H1 (cell line): Measurements from ENCODE around the gene ZNF112. TPM values are rescaled to one million over a fixed set of nuclear protein-coding genes. Genes with fewer than 3 reads are reported as not detected.

ENCODE experiments used
- BRCA1 ChIP-seq: IDR thresholded peaks from 2 replicates; pipeline ENCODE4 v1.6.1; 2012; ENCODE audit warnings: low read depth, low read length, improper control_type of control experiment
- CBX8 ChIP-seq: fragments of 300-800, 300-1000 bp; sonication (generic); IDR thresholded peaks from 2 replicates; pipeline ENCODE4 v1.7.1; 2016; ENCODE audit warnings: low read depth, low read length, borderline replicate concordance
- CHD1 ChIP-seq: IDR thresholded peaks from 2 replicates; pipeline ENCODE4 v1.6.1; 2012; ENCODE audit warnings: low read depth, low read length, improper control_type of control experiment
- JUN ChIP-seq: IDR thresholded peaks from 2 replicates; pipeline ENCODE4 v1.6.1; 2011; ENCODE audit warnings: low read depth, mild to moderate bottlenecking, improper control_type of control experiment, low read length
- NANOG ChIP-seq: IDR thresholded peaks from 2 replicates; pipeline ENCODE4 v1.6.1; 2011; ENCODE audit warnings: low read length, low read depth, mild to moderate bottlenecking, inconsistent platforms; ENCODE audit not compliant: insufficient read depth, poor library complexity, severe bottlenecking
- SP1 ChIP-seq: IDR thresholded peaks from 2 replicates; pipeline ENCODE4 v1.6.1; 2011; ENCODE audit warnings: low read depth, low read length
- polyA plus RNA-seq, 7 experiments: library from polyadenylated mRNA; depleted of rRNA in 3 of 7; stranded (reverse) in 5 of 7; unstranded in 2 of 7; fragments of >200 nt in 5 of 7; fragments of 200-250 nt in 2 of 7; gene quantifications; 1 replicate in 5 of 7; 2 replicates in 1 of 7; 4 replicates in 1 of 7; pipeline versions ENCODE4 v1.2.1 to v1.2.3, GENCODE V29; 2011 to 2013; ENCODE audit warnings: missing spikeins in 2 of 7, mixed read lengths in 2 of 7
- total RNA-seq: library from RNA; stranded (reverse); fragmentation: NEBNext Ultra II Directional; extraction: Animal tissue kit (Norgen Biotek cat#: 25700); gene quantifications from 2 replicates; pipeline ENCODE4 v1.2.1, GENCODE V29; 2021

Gene ZNF112
- total and polyA plus RNA-seq, 2 of the 8 experiments (the other 6 are each of a cell fraction or from before 2014, with no cell fraction given) = 0.70 to 2.8 TPM

GRCh38 chr19:44332145-44332544 is 24.3 kb downstream of the ZNF112 start (continued):
- TF ChIP-seq CBX8 (no peak), CHD1 (no peak), JUN (no peak), BRCA1 (no peak), NANOG (no peak), SP1 (no peak)
